Adrenal gland (tissue), 5 donors: ENCODE data around the gene MYRFL.

Source experiments
- CTCF ChIP-seq, 6 experiments: fragments of 450-650 bp in 4 of 6; fragments of 200-600 bp in 2 of 6; sonication (generic) in 1 of 6; IDR thresholded peaks; 1 replicate in 5 of 6; 2 replicates in 1 of 6; pipeline versions ENCODE4 v1.5.1 to v1.8.0; 2016 to 2021; ENCODE audit warnings: antibody characterized with exemption in 6 of 6, mild to moderate bottlenecking in 2 of 6, moderate library complexity in 1 of 6
- POLR2A ChIP-seq, 2 donors: fragments of 450-650 bp; IDR thresholded peaks; one replicate each; pipeline ENCODE4 v1.6.1; 2017; ENCODE audit warnings: antibody characterized with exemption in 2 of 2, mild to moderate bottlenecking in 2 of 2, moderate library complexity in 1 of 2
- donor health status: DM: no; HTN: no; CAD: no.

- TF ChIP-seq CTCF (IDR thresholded peaks at IDR 0.05) (no peak), POLR2A (IDR thresholded peaks at IDR 0.05) (no peak)
Observed at GRCh38 chr12:69824966-69825560, at the start of gene MYRFL.
